Measurements from ENCODE around the gene LCE4A. TPM values are rescaled to one million over a fixed set of nuclear protein-coding genes. Genes with fewer than 3 reads are reported as not detected.
"Not testable (repeated sequence)": the region's sequence is repeated elsewhere in the genome, so short reads cannot be mapped to it uniquely, and the experiment has no call there.

The LCE4A gene
- total and polyA plus RNA-seq, 2 experiments from 2014 or later: not detected

DNA sequence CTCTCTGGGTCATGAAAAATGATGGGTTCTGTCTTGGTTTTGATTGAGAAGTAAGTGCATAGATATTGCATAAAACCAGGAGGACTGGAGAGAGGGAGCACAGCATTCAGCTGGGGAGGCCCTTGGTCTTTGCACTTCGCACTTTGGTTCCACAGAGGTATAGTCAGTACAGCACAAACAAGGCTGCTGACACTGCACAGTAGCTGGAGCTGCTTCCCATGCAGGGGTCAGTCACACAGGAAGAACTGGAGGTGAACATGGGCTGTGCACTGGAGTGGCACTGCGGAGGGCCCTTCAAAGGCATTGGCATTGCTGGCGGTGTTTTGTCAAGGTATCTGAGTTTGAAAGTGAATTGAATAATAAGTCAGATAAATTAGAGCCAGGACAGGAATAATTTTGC lies 49.3 kb upstream of the LCE4A start (continued):
- TF ChIP-seq ZNF462 (CRISPR knock-in tag; IDR thresholded peaks at IDR 0.05) (no peak), EZH2 (IDR thresholded peaks at IDR 0.05; ENCODE audit: low read depth, unreplicated experiment) (no peak)

DNA sequence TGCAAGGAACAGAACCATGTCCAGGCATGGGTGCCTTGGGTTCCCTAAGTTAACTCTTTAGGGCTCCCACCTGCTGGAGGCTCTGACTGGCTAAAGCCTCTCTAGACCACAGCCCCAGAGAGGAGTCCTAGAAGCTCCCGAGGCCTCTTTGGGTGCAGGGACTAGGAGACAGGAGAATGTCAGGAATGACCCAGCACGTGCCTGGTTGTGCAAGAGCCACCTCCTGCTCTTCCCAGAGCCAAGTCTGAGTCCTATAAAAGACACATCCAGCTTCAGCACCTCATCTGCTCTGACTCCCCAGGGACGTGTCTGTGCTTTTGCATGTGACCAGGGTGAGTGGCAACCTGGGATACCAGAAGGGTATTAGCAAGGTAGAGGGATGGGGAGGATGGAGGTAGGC lies 44.9 kb upstream of the LCE4A start, which contains the start of gene LCE2D:
Gene LCE2D (plus strand): TSS at position 283 of the 400 bp plus-strand sequence. CDS start 726 bp downstream, outside the sequence.
- H3K9me2 ChIP-seq (ENCODE audit: insufficient read depth): no peaks in the 10 kb centered on the region
- H3K4me3 ChIP-seq: no peak within 1 kb of the TSS
- no peaks in the 10 kb centered on the region for H3F3A ChIP-seq (replicated peaks; ENCODE audit: low read depth)
- no peaks in the 10 kb centered on the region for H3K4me1 ChIP-seq (ENCODE audit: insufficient read depth)
- no peak within 1 kb of the TSS for H2AFZ ChIP-seq
- no peak for DNase-seq (ENCODE audit: low spot score)
- no peaks in the 10 kb centered on the region for H4K20me1 ChIP-seq (replicated peaks; ENCODE audit: insufficient read depth)
- Mint-ChIP-seq H3K4me1 (no peaks in the 10 kb centered on the region), H3K36me3 (ENCODE audit: low read depth) (no peaks in the 10 kb centered on the region), H3K27ac (no peak within 1 kb of the TSS), H3K27me3 (ENCODE audit: insufficient read depth, low read depth, poor library complexity) (peaks cover 4% of the 10 kb centered on the region), H3K4me3 (no peak within 1 kb of the TSS), H3K9me3 (no peaks in the 10 kb centered on the region; the same call in 2 of the 3 replicates)
- H3K27me3 ChIP-seq (ENCODE audit: insufficient read depth): no peaks in the 10 kb centered on the region
- no peak within 1 kb of the TSS for H3K27ac ChIP-seq (ENCODE audit: low read depth)
- H3K4me2 ChIP-seq: no peak within 1 kb of the TSS
- TF ChIP-seq, protein P1, sequence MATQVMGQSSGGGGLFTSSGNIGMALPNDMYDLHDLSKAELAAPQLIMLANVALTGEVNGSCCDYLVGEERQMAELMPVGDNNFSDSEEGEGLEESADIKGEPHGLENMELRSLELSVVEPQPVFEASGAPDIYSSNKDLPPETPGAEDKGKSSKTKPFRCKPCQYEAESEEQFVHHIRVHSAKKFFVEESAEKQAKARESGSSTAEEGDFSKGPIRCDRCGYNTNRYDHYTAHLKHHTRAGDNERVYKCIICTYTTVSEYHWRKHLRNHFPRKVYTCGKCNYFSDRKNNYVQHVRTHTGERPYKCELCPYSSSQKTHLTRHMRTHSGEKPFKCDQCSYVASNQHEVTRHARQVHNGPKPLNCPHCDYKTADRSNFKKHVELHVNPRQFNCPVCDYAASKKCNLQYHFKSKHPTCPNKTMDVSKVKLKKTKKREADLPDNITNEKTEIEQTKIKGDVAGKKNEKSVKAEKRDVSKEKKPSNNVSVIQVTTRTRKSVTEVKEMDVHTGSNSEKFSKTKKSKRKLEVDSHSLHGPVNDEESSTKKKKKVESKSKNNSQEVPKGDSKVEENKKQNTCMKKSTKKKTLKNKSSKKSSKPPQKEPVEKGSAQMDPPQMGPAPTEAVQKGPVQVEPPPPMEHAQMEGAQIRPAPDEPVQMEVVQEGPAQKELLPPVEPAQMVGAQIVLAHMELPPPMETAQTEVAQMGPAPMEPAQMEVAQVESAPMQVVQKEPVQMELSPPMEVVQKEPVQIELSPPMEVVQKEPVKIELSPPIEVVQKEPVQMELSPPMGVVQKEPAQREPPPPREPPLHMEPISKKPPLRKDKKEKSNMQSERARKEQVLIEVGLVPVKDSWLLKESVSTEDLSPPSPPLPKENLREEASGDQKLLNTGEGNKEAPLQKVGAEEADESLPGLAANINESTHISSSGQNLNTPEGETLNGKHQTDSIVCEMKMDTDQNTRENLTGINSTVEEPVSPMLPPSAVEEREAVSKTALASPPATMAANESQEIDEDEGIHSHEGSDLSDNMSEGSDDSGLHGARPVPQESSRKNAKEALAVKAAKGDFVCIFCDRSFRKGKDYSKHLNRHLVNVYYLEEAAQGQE (IDR thresholded peaks at IDR 0.05; ENCODE audit: unreplicated experiment): no peak
- H3K36me3 ChIP-seq (ENCODE audit: insufficient read depth): no peaks in the 10 kb centered on the region
- no peak for ATAC-seq
- no peaks in the 10 kb centered on the region for H3K79me2 ChIP-seq (replicated peaks; ENCODE audit: insufficient read depth)

DNA sequence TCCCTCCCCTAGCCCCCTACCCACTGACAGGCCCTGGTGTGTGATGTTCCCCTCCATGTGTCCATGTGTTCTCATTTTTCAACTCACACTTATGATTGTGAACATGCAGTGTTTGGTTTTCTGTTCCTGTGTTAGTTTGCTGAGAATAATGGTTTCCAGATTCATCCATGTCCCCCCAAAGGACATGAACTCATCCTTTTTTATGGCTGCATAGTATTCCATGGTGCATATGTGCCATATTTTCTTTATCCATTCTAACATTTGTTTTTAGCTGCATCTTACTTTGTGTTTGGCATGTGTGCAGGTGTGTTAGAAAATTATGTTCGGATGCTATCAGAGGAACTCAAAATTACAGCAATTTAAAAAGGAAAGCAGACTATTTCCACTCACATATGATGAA lies 41.8 kb upstream of the LCE4A start:
- H3K9me2 ChIP-seq (ENCODE audit: insufficient read depth); H4K20me1 ChIP-seq (replicated peaks; ENCODE audit: insufficient read depth); H2AFZ ChIP-seq; H3K4me2 ChIP-seq; H3K27me3 ChIP-seq (ENCODE audit: insufficient read depth); DNase-seq (ENCODE audit: low spot score); H3F3A ChIP-seq (replicated peaks; ENCODE audit: low read depth); H3K4me1 ChIP-seq (ENCODE audit: insufficient read depth); ATAC-seq; H3K79me2 ChIP-seq (replicated peaks; ENCODE audit: insufficient read depth); H3K4me1 Mint-ChIP-seq; H3K27me3 Mint-ChIP-seq (ENCODE audit: insufficient read depth, low read depth, poor library complexity); H3K9me3 Mint-ChIP-seq; H3K4me3 ChIP-seq; H3K36me3 Mint-ChIP-seq (ENCODE audit: low read depth); H3K36me3 ChIP-seq (ENCODE audit: insufficient read depth); H3K27ac Mint-ChIP-seq; H3K4me3 Mint-ChIP-seq; H3K27ac ChIP-seq (ENCODE audit: low read depth): not testable (repeated sequence)

Data from GM23338 (cell line).